GM18858 (cell line): Measurements from ENCODE around the gene HEPN1.
A peak's percentile ranks its signal among the peaks of the same experiment; 100 is the strongest.

ENCODE experiments used
- ATAC-seq: cut with Tn5 transposase; IDR thresholded peaks from one replicate; pipeline ENCODE4 v1.9.1; 2021; ENCODE audit not compliant: unreplicated experiment

Gene HEPN1

DNA sequence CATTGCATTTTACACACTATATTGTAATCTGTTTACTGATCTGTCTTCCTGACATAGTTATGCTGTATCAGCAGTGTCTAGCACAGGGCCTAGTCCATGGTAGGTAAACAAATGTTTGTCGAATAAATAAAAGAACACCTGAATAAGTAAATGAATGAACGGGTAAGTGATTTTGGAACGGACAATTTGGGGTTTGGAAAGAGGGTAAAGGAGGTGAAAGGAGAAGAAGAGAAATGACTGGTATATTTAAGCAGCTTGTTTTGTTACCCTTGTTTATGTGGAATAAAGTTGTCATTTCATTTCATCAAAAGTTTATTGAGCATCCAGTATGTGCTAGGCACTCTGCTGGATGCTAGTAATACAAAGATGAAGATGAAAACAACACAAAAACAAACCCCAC is at the start of gene HEPN1:
HEPN1 (plus strand) TSS at position 301 of the 400 bp plus-strand sequence.
- ATAC-seq, result no peak

DNA sequence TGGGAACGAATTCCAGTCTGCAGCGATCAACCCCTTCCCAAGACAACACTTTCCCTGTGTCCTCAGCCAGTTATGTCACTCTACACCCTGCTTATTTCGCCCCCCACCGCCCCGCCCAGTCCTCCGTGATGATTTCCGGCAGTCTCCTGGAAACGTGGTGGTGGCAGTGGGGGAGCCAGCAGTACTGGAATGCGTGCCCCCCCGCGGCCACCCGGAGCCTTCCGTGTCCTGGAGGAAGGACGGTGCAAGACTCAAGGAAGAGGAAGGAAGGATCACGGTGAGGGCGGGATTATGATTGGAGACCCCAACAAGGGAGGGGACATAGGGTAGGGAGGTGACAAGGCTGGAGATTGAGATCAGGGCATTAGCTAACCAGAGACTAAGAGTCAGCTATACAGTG is 49.7 kb upstream of the HEPN1 start:
- ATAC-seq, result no peak

GRCh38 chr11:124869856-124870387 is 49.1 kb upstream of the HEPN1 start:
- ATAC-seq, result no peak

DNA sequence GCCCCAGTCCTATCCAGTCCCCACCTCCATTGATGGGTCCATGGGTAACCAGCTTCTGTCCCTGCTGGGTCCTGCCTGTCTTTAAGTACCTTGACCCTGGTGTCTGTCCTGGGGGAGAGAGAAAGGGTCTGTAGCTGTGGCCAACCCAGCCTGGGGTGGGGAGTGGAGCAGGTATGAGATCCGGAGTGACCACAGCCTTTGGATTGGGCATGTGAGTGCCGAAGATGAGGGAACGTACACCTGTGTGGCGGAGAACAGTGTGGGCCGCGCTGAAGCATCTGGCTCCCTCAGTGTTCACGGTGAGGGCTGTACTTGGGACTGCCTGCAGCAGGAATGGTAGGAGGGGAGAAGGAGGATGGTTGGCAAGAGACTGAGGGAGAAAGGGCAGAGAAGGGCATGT is 48.6 kb upstream of the HEPN1 start:
- no peak for ATAC-seq

DNA sequence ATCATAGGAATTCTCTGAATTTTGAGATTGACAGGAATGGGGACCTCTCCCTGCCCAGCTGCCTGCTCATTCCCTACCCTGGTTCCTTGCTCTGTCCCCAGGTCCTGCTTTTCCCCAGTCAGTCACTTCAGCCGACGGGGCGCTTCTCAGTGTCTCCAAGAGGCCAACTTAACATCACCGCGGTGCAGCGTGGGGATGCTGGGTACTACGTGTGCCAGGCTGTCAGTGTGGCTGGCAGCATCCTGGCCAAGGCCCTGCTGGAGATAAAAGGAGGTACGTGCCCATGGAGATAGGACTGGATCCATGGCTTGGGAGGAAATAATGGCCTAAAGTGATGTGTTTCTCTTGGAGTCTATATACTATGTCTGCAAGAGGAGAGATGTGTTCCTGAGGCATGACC is 46.8 kb upstream of the HEPN1 start:
- ATAC-seq, result no peak

DNA sequence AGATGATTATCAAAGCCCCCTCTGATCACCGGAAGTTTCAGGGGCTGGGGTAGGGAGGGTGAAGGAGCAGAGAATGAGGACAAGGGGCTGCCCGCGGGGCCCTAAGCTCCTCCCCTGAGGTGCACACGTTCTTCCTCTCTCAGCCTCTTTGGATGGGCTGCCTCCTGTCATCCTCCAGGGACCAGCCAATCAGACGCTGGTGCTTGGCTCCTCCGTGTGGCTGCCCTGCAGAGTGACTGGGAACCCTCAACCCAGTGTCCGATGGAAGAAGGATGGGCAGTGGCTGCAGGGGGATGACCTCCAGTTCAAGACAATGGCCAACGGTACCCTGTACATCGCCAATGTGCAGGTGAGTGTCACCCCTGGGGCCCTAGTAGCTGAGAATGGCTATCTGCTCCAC is 46.3 kb upstream of the HEPN1 start:
- no peak for ATAC-seq

DNA sequence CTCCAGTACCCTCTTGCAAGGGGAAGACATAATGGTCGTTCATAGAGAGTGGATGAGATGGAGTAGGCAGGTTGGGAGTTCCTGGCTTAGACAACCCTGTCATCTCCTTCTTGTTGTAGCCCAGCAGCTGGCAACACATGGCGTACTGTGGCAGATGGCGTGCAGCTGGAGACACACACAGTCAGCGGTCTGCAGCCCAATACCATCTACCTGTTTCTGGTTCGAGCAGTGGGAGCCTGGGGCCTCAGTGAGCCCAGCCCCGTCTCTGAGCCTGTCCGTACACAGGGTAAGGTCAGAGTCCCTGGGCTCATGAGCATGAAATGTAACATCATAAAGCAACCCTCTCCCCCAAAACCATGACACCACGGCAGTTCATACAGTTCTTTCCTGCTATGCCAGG is 45.1 kb upstream of the HEPN1 start:
- ATAC-seq, result no peak

DNA sequence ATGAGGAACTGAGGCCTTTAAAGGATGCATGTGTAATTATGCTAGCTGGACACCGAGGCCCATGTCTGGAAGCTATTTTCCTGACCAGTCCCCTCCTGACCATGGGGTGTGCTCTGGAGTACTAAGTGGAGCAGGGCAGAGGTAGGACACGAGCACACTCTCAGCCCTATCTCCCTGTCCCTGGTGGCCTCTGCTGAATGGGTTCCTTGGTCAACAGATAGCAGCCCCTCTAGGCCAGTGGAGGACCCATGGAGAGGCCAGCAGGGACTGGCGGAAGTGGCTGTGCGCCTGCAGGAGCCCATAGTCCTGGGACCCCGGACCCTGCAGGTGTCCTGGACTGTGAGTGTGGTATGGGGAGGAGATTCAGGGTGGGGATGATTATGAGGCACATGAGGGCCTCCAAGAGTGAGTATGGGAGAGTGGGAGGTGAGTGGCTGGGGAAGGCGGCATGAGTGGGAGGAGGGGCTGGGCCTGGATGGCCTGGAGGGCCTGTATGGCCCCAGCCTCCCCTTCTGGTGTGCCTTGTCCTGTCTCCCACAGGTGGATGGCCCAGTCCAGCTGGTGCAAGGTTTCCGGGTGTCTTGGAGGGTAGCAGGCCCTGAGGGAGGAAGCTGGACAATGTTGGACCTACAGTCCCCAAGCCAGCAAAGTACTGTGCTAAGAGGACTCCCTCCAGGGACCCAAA is 44.3 kb upstream of the HEPN1 start:
- no peak for ATAC-seq

DNA sequence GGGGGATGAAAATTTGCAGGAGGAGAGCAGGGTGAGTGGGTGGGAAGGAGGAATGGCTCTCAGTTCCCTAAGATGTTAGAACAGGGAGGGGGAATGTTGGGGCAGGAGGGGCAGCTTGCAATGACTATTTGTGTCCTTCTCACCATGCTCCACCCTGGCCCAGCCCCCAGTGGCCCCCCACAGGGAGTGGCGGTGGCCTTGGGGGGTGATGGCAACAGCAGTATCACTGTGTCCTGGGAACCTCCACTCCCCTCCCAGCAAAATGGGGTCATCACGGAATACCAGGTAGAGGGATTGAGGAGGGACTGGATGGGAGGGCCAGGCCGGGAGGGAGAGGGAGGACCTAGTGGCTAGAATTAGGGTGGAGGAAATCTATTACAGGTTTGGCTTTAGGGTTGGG is 43.6 kb upstream of the HEPN1 start:
- no peak for ATAC-seq

- peak; percentile 88 for ATAC-seq
Measured at GRCh38 chr11:124875943-124876817, 42.9 kb upstream of the HEPN1 start.

- ATAC-seq, result no peak
Measured at GRCh38 chr11:124876818-124877630, 42.0 kb upstream of the HEPN1 start.

GRCh38 chr11:124877631-124877909 is 41.5 kb upstream of the HEPN1 start:
- ATAC-seq, result no peak

DNA sequence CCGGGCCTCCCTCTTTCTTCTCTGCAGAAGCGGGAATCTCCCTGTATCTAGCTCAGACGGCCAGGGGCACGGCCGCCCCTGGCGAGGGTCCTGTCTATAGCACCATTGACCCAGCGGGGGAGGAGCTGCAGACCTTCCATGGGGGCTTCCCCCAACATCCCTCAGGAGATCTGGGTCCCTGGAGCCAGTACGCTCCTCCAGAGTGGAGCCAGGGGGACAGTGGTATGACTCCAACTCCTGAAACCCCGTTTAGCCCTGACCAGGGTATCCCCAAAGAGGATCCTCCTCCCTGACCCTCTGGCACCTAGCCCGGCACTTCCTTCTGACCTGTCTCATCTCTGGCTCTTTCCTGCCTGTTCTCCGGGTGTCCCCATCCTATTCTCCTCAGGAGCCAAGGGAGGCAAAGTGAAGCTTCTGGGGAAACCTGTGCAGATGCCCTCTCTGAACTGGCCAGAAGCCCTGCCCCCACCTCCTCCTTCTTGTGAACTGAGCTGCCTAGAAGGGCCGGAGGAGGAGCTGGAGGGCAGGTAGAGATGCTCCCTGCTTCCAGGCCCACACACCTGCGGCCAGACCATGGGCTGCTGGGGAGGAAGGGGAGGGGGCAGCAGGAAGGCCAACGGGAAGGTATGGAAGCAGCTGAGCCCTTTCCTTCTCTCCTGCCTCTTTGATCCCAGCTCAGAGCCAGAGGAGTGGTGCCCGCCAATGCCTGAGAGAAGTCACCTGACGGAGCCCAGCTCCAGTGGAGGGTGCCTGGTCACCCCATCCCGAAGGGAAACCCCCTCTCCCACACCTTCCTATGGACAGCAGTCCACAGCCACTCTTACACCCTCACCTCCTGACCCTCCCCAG is 40.9 kb upstream of the HEPN1 start:
- no peak for ATAC-seq

GRCh38 chr11:124878759-124879492 is 40.1 kb upstream of the HEPN1 start:
- no peak for ATAC-seq

GRCh38 chr11:124879493-124880289 is 39.4 kb upstream of the HEPN1 start:
- ATAC-seq, result no peak

- no peak for ATAC-seq
Measured at GRCh38 chr11:124880290-124880611, 38.8 kb upstream of the HEPN1 start.

DNA sequence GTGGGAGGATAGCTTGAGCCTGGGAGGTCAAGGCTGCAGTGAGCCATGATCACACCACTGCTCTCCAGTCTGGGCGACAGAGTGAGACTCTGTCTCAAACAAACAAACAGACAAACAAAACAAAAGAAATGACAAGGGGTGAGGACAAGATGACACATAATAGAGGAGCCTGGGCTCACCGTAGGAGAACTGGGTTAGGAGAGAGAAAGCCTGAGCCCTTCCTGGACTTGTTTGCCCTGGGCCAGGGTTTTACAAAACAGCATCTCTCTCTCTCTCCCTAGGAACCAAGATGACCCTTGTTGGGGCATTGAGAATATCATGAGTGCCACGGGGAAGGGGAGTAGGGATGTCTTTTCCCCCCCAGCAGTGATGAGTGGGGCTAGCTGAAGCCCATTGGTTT is 38.1 kb upstream of the HEPN1 start:
- no peak for ATAC-seq

GRCh38 chr11:124882339-124883071 is 36.5 kb upstream of the HEPN1 start:
- ATAC-seq, result no peak

DNA sequence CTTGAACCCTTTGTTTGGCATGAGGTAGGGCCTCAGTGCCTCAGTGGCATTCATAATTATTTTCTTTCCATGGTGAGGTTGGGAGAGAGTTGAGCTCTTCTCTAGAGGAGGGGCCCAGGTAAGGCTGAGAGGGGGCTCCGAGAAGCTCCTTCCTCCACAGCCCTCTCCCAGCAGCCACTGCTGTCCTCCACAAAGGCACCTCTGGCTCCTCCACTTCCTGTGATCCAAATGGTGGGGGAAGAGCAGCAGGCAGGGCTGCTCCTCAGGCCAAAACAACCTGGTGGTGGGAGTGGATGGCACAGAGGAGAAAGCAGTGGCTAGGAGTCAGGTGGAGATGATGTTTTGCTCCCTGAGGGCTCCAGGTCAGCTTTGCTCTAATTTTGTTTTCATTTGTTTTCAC is 34.7 kb upstream of the HEPN1 start:
- no peak for ATAC-seq
